Activated CD4-positive, CD25-positive, alpha-beta regulatory T cell treated with anti-CD3 and anti-CD28 coated beads, Interleukin-2, amount 50 U/mL, for 24 hours (primary cell): ENCODE measurements around the gene HOXD8.

Source experiments
- ATAC-seq, 2 donors: fragments of 150-1000 bp; cut with Tn5 transposase; one replicate each; pipeline ENCODE4 v1.10.0; 2021; ENCODE audit warnings: mild to moderate bottlenecking in 1 of 2, moderate library complexity in 1 of 2

Gene HOXD8

DNA sequence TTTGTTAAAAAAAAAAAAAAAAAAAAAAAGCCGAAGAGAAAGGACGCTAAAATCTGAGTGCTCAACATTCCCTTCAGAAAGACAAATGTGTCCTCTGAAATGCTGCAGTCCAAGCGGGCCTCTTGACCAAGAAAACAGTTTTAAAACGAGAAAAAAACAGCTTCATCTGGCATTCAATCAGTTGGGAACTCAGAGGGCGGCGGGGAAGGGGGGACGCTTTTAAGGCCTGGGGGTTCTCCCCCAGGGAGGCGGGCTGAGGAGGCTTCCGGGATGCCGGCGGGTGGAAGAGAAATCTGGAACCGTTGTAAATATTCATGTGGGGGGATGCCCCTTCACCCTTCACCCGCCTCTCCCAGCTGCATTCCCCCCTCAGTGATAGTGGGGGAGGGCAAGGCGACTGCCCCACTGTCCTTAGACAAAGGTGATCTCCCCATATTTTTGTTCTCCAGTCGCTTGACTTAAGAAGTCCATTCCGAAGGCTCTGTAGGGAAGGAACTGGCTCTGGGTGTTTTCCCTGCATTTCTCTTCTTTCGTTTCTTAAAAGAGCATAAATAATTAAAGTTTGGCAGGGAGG lies 25.7 kb upstream of the HOXD8 start:
- ATAC-seq = no peak

DNA sequence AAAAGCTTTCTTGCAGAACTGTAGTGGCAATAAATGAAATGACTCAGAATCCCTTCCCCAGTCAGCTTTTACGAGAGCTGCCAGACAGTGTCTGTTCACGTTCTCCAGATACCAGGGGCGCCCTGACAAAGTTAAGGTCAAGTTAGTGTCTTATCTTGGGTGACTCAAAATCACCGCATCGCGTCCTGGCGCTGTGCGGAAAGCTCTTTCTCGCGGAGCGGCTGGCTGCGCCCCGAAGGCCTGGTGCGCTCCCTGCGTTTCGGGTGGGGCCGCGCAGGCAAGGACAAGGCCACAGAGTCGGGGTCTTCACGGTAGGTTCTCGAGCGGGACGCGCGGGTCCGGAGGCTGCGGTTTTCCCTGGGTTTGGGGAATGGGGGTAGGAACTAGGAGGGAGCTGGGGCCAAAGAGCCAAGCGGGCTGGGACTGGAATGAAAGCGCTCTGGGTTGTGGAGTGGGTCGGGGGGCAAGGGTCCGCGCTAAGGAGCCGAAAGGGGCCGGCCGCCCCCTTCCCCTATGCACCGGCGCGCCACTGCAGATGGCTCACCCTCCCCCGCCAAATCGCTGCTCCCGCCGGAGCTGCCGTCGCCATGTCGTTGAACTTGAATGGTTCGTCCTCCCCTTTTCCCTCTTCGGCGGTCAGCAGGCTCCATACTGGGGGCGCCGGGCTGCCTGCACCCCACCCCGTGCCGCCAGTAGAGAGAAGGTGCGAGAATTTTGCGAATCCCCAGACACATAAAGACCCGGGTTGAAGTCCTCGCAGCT lies 25.0 kb upstream of the HOXD8 start:
- no peak for ATAC-seq

DNA sequence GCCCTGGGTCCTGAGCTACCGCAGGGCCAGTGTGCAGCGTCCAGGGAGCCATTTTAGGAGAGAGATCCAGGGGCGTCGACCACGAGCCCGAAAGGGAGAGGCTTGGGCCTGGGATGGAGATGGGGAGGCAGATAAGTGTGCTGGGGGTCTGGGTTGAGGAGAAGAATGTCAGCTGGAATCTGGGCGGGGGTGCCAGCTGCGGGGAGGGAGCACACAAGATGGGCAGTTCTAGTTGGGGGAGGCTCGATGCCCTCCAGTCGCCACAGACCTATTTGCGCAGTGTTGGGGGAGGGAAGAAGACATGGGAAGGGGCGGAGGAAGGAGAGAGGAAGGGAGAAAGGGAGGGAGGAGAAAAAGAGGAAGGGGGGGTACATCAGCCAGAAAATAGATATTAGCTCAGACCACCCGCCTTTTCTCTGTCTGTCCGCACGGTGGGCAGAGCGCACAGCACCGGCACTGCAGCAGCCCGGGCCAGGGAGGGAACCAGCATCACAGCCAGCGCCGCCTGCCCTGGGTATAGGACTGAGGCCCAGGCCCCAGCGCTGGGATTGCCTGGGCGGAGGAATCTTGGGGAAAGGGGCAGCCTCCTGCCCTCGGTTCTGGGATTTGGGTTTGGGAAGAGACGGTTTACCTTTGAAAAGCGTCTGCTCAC lies 24.3 kb upstream of the HOXD8 start:
- ATAC-seq = no peak

DNA sequence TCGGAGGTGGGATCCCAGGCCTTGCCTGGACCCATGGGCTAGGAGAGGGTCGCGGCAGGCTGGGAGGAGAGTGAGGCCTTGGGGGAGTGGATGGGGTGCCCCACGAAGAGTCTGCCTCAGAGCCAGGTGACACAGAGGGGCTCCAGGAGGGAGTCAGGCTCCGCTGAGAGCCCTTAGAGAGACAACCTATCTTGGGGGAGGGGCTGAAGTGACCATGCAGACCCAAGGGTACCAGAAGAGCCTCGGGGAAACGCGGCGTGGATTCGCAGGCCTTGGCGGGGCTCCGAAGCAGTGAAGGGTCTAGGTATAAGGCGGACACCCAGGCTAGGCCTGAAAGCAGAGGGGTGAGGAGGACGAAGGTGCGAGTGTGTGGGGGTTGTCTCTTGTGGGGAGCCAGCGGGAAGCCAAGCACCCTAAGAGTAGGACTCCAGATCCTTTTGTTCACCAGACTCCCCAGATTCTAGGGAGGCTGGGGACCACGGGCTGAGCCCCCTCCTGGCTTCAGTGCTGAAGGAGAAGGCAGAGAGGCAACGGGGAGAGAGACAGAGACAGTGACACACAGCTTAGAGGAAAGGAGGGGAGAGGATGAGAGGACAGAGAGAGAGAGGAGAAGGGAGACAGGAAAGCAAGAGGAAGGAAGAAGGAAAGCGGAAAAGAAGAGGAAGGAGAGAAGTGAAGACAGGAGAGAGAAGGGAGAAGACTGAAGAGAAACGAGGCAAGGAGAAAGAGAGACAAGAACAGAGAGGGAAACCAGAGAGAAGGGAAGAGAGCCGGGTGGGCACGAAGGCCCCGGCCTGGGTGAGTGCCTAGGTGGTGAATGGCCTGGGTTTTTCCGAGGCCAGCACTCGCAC lies 23.6 kb upstream of the HOXD8 start:
- ATAC-seq = no peak

DNA sequence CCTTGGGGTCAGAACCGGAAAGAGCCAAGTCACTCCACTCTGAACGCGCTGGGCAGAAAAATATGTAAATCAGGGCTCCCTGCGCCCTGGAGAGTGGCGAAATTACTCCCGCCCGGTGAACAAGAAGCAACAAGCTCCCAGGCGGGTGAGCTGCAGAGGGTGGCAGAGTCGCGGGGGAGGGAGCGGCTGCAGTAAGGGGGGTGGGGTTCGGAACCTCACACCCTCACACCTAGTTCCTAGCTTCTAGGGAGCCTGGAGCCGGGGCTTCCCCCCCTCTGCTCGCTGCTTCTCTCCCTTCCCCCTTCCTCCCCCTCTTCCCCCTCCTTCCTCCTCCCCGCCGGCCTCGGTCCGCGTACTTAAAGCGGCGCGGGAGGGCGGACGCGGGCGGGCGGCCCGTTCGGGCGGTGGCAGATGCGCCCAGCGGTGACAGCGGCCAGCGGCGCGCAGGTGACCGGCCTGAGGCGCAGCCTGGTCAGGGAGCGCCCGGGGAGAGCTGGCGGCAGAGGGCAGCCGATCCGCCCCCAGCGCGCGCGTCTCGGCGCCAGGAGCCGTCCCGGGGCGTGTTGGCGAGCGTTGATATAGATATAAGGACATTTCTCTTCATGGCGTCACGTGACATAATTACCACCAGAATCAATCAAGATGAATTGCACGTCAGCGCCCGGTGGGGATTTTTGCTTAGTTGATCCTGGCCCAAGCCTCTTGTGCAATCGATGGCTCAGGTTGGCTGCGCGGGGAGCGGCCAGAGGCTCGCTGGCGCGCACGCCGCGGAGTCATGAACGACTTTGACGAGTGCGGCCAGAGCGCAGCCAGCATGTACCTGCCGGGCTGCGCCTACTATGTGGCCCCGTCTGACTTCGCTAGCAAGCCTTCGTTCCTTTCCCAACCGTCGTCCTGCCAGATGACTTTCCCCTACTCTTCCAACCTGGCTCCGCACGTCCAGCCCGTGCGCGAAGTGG lies 22.6 kb upstream of the HOXD8 start, which contains the start of gene HOXD11:
HOXD11 (plus strand) TSS at position 700 of the 959 bp plus-strand sequence; CDS start at position 776, 76 bp downstream.
- ATAC-seq = no peak

DNA sequence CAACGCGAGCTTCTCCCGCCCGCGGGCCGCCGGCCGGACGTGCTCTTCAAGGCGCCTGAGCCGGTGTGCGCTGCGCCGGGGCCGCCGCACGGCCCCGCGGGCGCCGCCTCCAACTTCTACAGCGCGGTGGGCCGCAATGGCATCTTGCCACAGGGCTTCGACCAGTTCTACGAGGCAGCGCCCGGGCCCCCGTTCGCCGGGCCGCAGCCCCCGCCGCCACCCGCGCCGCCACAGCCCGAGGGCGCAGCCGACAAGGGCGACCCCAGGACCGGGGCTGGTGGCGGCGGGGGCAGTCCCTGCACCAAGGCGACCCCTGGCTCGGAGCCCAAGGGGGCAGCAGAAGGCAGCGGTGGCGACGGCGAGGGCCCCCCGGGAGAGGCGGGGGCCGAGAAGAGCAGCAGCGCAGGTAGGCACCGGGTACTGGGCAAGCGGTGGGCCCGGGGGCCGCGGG lies 21.7 kb upstream of the HOXD8 start:
- no peak for ATAC-seq

DNA sequence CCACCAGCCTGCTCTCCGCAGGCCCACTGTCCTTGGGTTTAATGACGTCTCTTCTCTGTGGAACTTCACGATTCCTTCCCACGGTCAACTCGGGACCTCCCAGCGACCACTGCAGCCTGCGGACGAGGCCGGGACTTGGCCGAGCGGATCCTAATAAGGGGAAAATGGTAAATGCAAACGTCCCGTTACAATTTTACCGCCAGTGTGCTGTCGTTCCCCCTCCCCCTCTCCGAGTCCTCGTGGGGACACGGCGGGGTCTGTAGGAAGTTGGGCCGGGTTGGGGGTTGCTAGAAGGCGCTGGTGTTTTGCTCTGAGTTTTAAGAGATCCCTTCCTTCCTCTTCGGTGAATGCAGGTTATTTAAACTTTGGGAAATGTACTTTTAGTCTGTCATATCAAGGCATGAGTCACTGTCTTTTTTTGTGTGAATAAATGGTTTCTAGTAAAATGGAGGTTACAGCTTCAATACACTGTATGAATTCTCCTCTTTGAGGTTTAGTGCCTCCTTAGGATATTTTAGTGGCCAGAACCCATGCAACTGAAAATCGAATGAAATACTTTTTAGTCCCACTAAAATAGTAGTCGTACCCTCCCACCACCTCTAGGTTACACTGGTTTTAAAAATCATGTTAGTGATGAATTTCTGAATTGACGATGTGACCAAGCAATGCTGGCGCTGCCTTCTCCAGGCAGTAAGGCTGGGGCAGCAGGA lies 20.2 kb upstream of the HOXD8 start:
- no peak for ATAC-seq

DNA sequence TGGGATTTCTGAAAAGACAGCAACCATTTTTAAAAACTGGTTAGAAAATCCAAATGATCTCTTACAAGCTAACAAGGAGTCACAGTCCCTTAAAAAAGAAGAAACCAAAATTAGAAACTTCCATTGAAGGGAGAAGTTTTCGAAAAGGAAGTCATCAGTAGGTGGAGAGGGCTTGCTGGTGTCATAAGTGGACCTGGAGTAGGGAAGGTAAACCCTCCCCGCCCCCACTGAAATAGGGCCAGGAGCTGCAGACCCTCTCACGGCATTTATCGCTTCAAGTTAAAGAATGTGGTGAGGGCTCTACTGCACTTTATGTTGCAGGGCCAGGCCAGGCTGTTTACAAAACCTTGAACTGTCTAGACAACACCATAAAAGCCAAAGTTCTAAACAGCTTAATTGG lies 19.6 kb upstream of the HOXD8 start:
- ATAC-seq = no peak

DNA sequence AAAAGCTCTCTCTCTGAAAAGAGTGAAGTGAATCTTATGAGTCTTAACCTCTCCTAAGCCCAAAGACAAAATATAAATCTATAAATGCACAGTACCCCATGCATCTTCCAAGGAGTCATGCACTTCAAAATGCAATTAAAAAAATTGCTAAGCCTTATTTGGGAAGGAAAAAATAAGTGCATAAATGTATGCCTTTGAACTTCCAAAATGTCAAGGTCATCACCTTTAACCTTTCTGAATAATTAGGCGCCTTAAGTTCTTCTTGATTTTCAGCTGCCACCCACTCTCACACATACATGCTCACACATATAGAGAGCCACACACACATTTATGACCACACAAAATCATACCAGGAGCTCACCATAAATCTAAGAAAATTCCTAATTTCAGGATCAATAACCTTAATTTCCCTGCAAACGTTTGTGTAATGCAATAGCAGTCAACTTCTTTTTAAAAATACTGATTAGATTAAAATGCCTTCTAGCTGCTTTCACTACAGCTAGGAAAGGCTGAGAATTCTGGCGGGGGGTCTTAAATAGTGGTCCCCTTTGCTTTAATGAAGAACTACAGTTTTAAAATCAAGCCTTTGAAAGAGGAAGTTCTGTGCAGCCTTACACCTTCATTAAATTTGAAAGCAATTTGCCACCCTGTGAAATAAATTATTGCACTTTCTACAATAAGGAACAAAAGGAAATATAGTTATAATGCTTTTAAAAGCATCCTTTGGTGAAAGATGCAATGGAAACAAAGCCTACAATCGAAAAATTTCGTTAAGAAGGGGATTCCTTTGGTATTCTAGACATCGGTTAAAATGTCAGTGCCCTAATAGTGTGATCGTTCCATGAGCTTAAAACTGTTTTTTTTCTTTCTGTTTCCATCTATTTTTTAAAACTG lies 18.8 kb upstream of the HOXD8 start:
- ATAC-seq = no peak

DNA sequence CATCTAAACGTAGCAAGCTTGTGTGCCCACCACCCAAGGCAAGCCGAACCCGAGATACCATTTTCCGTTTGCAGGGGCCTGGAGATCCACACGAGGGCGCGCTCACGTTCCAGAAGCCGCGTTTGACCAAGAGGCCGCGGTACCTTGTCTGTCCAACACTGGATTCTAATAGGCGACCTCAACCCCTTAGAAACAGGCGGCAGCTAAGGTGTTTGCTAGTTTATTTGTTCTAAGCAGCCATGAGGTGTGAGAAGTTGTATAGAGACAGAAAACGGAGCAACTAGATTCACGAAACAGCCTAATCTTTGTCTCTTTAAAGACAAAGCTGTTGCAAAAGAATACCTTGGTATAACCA lies 18.2 kb upstream of the HOXD8 start:
- ATAC-seq = no peak

DNA sequence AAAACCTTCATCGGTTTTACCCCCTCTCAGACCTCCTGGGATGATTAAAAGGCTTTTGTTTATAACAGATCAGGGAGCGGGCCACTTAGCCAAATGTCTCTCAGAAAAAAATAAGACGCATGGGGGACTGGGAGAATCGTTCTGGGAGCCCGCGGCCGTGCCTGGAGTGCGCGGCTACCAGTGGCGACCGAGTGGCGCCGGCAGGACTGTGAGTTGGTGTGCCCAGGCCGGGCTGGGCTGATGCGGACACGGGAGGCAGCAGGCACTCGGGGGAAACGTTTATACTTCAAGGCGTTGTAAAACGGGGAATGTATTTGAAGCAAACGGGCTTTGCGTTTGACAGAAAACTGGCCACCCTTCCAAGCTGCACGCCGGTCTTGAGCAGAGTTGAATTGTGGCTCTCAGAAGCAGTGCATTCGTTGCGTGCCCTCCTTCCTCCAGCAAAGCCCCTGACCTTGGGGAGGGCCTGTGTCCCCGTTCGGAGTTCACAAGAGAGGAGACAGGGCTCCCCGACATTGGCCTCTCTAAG lies 17.6 kb upstream of the HOXD8 start:
- ATAC-seq = no peak

DNA sequence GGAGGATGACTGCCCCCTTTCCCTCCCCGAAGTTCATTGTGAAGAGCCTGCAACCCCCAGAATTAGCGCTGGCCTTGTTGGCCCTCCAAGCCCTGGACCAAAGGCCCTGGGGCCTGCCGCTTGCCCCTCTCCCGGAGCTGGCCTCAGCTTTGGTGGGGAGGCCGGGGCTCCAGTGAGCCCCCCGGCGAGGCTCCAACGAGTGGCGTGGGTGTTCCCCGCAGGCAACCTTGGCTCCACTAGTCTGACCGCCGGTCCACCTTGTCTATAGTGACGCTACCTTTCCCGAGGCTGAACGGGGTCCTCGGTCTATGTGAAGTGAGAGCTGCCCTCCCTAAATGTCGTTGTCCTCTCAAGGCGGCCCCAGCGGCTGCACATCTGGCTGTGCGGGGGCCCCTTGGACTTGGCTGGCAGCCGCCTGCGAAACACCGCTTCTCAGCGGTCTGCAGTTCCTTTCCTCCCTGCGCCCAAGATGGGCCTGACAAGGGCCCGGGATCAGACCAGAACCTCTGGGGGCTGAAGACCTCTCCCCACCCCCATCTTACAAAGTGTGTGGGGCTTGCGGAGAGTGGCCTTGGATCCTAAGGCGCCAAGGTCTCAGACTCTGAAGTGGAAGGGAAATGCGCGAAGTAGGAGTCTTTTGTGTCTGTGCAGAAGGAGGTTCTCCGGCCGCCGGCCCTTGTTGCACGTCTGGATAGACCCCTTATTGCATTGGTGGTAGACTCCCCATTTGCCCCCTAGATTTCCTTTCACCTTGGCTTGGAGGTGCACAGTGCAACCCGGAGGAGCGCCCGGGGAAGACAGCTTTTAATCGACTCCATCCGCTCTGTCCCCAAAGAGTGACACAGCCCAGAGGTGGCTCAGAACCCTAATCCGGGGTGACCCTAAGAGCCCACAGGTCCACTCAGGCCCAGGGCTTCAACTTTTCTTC lies 16.9 kb upstream of the HOXD8 start:
- no peak for ATAC-seq

DNA sequence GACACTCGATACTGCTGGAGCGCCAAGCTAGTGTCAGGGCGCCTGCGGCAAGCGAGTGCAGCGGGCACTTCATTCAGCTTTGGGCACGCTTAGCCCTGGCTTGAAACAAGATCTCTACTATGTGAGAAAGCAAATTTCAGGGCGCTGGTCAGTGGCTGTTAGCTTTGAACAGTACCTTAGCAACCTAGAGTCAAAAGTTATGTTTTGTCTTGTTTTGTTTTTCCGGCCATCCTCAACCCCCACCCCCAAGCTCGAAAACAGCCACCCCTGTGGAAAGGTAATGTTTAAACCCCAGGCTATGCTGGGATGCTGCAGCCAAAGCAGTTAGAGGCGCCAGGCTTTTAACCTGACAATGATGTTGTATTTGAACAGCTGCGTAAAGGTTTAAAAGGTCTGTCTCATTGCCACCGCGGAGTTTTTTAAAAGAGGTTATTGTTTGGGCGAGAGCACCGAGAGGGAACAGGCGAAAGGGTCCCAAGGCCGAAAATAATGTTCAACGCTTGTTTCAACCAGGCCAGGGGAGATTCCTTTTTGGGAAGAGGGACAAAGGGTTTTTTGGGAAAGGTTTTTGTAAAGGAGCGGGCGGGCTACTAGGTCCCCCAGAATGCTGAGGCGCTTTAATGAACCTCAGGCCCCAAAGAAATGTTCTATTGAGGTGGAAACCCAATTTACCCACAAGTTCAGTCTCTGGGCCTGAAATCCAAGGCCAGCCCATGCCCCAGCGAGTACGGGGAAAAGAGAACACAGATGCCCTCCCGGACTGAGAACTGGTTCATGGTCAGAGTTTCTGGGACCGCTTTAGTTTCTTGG lies 15.2 kb upstream of the HOXD8 start:
- no peak for ATAC-seq

DNA sequence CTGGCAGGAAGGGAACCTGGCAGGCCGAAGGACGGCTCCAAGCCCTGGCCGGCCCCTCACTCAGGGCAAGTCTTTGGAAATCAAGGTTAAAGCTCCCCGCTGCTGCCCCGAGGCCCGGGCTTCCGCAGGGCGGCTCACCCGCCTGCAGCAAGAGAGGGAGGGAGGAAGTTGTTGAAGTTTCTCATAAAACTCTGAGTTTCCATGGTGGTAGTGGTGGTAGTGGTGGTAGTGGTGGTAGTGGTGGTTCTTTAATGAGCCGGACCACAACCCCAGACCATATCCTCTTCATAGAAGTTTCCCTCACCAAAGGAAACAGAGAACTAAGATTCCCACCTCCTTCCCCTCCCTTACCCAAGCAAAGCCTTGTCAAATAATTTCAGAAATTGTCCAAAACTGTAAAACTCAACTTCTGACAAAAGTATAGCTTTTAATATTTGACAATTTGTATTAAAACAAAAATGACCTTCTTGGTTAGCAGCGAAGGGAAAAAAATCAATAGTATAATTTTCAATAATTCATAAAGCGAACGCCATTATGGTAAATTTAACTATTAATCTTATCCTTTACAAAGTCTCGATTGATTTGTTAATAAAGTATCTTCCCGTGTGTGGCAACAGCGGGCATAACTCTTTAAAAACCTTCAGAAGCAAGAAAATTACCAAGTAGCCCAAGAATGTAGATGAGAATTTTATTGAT lies 14.4 kb upstream of the HOXD8 start:
- no peak for ATAC-seq

DNA sequence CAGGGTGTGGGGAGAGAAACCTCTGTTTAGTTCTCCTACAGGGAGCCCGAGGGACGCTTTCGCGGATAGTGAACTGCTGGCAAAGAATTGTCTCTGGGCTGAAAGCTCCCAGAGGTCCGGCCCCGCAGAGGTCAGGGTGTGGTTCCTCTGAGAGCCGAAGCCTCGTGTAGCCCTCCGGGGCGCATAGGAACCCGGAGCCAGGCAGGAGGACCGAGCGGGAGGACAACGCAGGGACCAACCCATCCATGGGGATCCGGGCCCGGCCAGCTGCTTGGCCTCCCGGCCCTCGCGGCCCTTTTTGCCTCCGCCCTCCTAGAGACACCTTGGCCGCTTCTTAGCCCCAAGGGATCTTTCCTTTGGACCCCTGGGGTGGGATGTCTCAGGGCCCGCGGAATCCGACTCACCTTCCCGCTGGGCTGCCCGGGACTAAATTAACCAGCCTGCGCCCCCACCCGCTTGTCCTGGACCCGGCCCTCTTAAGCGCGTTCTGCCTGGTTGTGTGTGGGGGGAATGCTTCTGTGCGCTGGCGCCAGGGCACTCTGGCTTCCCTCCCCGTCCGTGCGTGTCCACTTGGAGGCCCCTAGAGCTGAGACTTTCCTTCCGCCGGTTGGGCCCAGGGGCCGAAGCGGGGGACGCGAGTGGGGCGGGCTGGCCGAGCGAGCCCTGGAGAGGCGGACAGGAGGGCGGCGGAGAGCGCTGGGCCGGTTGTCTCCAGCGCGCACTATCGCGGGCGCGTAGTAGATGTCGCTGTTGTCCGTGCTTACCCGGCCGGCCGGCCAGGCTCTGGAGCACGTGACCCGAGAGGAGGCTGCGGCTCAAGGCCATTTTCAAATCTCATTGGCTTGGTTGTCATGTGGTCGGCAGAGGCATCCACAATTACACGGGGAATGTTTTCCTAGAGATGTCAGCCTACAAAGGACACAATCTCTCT lies 13.4 kb upstream of the HOXD8 start, which contains the start of gene HOXD10:
HOXD10 (plus strand) TSS at position 896 of the 931 bp plus-strand sequence. CDS start 56 bp downstream, outside the sequence.
- ATAC-seq = no peak
